IMR-90 (cell line): ENCODE results near the gene SRSF7.
"Not testable (repeated sequence)": the region's sequence is repeated elsewhere in the genome, so short reads cannot be mapped to it uniquely, and the experiment has no call there.

Experiments
- BHLHE40 ChIP-seq: fragments of 150-350 bp; IDR thresholded peaks from 2 replicates; pipeline ENCODE4 v1.6.1; 2016; ENCODE audit warnings: mild to moderate bottlenecking, low read depth, low read length
- POLR2A ChIP-seq: IDR thresholded peaks from 2 replicates; pipeline ENCODE4 v1.6.1; 2012; ENCODE audit warnings: mild to moderate bottlenecking, low read depth, low read length
- RCOR1 ChIP-seq: IDR thresholded peaks from 2 replicates; pipeline ENCODE4 v1.6.1; 2012; ENCODE audit warnings: mild to moderate bottlenecking, low read length, improper control_type of control experiment; ENCODE audit not compliant: insufficient replicate concordance
- TF ChIP-seq, protein P1 (sequence below): conservative IDR thresholded peaks from 2 replicates; pipeline ENCODE4 v1.5.1; 2012; ENCODE audit warnings: mild to moderate bottlenecking, low read depth, low read length, improper control_type of control experiment
- TF ChIP-seq, protein P2 (sequence below): fragments of 150-350 bp; IDR thresholded peaks from 2 replicates; pipeline ENCODE4 v1.6.1; 2016; ENCODE audit warnings: low read depth, mild to moderate bottlenecking, low read length, moderate library complexity, borderline replicate concordance

DNA sequence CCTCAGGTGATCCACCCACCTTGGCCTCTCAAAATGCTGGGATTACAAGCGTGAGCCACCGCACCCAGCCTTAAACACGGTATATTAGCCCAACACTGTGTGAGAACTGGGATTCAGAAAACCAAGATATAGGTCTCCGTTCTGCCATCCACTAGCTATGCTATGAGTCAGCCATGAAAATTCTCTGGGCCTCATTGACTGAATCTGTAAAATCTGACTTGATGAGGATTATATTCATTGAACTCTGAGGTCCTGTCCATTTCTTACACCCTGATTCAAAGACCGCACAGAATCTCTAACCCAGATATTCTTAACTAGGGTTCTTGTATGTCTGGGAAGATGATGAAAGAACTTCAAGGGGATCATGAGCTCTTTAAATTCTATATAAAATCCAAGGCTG lies 47.8 kb downstream of the SRSF7 start:
- TF ChIP-seq, protein P1, sequence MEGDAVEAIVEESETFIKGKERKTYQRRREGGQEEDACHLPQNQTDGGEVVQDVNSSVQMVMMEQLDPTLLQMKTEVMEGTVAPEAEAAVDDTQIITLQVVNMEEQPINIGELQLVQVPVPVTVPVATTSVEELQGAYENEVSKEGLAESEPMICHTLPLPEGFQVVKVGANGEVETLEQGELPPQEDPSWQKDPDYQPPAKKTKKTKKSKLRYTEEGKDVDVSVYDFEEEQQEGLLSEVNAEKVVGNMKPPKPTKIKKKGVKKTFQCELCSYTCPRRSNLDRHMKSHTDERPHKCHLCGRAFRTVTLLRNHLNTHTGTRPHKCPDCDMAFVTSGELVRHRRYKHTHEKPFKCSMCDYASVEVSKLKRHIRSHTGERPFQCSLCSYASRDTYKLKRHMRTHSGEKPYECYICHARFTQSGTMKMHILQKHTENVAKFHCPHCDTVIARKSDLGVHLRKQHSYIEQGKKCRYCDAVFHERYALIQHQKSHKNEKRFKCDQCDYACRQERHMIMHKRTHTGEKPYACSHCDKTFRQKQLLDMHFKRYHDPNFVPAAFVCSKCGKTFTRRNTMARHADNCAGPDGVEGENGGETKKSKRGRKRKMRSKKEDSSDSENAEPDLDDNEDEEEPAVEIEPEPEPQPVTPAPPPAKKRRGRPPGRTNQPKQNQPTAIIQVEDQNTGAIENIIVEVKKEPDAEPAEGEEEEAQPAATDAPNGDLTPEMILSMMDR: not testable (repeated sequence)
- not testable (repeated sequence) for TF ChIP-seq RCOR1, BHLHE40, POLR2A
- TF ChIP-seq, protein P2, sequence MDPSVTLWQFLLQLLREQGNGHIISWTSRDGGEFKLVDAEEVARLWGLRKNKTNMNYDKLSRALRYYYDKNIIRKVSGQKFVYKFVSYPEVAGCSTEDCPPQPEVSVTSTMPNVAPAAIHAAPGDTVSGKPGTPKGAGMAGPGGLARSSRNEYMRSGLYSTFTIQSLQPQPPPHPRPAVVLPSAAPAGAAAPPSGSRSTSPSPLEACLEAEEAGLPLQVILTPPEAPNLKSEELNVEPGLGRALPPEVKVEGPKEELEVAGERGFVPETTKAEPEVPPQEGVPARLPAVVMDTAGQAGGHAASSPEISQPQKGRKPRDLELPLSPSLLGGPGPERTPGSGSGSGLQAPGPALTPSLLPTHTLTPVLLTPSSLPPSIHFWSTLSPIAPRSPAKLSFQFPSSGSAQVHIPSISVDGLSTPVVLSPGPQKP: not testable (repeated sequence)
